Right renal cortex interstitium (tissue), 3 donors: ENCODE results near the gene ARHGAP42. TPM values are rescaled to one million over a fixed set of nuclear protein-coding genes. Genes with fewer than 3 reads are reported as not detected.

ENCODE experiments used
- DNase-seq, 3 donors: peaks; one replicate each; pipeline ENCODE4 v3.0.0-alpha.2; 2013; ENCODE audit warnings: low read depth in 3 of 3, low spot score in 2 of 3
- polyA plus RNA-seq, 3 donors: library from polyadenylated mRNA; unstranded; fragments of 120-200 nt; gene quantifications; one replicate each; pipeline ENCODE4 v1.2.1, GENCODE V29; 2013; ENCODE audit not compliant: insufficient read length in 3 of 3

Gene ARHGAP42
- polyA plus RNA-seq, 3 donors = 29.4 to 33.9 (median 32.3) TPM

DNA sequence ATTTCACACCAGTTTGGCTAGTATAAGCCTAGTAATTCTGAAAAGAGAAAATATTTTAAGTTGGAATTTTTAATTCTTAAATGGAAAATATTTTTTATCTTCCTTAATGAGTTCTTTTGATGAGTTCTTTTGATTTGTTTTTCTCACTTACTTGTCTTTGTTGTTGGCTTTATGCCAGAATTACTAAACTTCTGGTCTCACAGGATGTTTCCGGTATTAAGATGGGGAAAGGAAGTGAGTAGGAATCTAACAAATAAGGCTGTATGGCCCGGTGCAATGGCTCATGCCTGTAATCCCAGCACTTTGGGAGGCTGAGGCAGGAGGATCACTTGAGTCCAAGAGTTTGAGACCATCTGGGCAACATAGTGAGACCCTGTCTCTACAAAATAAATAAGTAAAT is 106.4 kb downstream of the ARHGAP42 start:
- DNase-seq = no peak

GRCh38 chr11:100794446-100794845 is 107.4 kb downstream of the ARHGAP42 start:
- no peak for DNase-seq

- DNase-seq = no peak
Observed at GRCh38 chr11:100799445-100799844, 112.4 kb downstream of the ARHGAP42 start.

DNA sequence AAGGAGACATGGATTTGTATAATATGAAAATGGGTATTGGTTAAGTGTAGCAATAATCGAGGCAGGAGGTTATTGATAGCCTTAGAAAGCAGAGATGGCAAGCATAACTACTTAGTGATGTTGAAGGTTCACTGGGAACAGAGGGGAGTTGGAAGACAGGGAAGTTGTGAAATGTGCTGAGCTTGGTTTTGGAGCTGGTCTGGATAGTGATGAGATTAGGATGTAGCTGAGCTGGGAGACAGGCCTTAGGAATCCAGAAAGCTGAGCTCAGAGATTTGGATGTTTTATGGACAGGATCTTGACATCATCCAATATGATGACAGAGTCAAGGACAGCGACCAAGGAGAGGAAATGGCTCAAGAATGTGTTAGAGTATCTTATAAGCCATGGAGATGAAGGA is 113.1 kb downstream of the ARHGAP42 start:
- no peak for DNase-seq

GRCh38 chr11:100801225-100801999 is 114.3 kb downstream of the ARHGAP42 start:
- no peak for DNase-seq

GRCh38 chr11:100805506-100806199 is 118.6 kb downstream of the ARHGAP42 start:
- DNase-seq = no peak

- DNase-seq = no peak
Observed at GRCh38 chr11:100806296-100806695, 119.2 kb downstream of the ARHGAP42 start.

GRCh38 chr11:100808904-100809491 is 121.9 kb downstream of the ARHGAP42 start:
- no peak for DNase-seq

- no peak for DNase-seq
Observed at GRCh38 chr11:100810146-100810545, 123.1 kb downstream of the ARHGAP42 start.

DNA sequence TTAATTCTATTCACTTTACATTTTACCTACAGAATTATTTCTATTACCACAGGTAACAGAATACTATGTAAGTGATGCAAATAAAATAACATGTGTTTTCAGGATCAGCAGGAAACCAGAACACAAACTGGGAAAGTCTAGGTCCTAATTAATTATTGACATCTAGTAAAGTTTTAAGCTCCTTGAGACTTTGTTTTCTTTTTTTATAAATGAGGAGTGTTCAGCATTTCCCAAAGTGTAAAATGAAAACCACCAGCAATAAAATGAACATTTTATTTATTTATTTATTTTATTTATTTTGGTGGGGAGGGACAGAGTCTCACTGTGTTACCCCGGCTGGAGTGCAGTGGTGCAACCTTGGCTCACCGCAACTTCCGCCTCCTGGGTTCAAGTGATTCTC is 123.6 kb downstream of the ARHGAP42 start:
- no peak for DNase-seq

- DNase-seq = no peak
Observed at GRCh38 chr11:100812517-100812916, 125.4 kb downstream of the ARHGAP42 start.

DNA sequence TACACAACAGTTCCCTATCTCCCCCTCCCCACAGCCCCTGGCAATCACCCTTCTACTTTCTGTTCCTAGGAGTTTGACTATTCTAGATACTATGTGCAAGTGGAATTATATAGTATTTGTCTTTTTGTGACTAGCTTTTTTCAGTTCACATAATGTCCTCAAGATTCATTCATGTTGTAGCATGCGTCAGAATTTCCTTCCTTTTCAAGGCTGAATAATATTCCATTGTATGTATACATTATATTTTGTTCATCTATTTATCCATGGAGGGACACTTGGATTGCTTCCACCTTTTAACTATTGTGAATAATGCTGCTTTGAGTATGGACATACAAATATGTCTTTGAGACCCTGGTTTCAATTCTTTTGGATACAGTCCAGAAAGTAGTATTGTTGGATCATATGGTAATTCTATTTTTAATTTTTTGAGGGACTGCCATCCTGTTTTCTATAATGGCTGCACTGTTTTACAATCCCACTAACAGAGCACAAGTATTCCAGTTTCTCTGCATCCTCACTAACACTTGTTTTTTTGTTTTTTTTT is 128.8 kb downstream of the ARHGAP42 start:
- DNase-seq = no peak

GRCh38 chr11:100816823-100817222 is 129.7 kb downstream of the ARHGAP42 start:
- no peak for DNase-seq

GRCh38 chr11:100817620-100818019 is 130.5 kb downstream of the ARHGAP42 start:
- DNase-seq = no peak

DNA sequence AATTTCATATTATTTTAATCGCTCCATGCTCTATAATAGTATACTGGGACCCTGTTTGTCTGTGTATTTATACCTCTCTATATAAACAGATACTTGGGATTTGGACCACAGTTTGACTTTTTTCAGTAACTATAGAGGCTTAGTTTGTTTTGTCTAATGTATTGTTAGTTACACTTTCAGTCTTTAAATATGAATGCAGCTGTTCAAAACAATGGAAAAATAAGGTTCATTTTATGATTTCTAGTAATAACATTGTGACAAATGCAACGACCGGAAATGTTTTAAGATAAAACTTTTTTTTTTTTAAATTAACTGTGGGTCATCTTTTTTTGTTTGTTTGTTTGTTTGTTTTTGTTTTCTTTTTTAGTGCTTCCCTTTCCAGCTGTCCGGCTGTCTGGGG is 133.5 kb downstream of the ARHGAP42 start:
- no peak for DNase-seq

DNA sequence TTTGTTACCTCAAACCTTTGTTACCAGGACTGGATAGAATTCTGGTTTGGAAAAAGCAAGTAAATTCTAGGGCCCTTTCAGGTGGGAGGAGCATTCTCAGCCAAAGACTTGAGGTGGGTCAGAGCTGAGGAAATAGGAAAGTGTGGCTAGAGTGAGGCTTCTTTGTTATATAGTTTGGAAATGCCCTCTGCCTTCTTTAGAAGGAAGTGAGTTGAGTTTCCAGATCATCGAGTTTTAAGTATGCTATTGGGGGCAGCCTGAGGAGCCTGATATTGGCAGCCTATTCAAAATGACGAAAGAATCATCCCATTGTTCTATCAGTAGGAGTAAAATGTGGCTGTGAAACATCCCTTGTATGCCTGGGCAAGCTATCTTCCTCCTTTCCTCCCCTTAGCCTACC is 134.1 kb downstream of the ARHGAP42 start:
- DNase-seq = no peak

DNA sequence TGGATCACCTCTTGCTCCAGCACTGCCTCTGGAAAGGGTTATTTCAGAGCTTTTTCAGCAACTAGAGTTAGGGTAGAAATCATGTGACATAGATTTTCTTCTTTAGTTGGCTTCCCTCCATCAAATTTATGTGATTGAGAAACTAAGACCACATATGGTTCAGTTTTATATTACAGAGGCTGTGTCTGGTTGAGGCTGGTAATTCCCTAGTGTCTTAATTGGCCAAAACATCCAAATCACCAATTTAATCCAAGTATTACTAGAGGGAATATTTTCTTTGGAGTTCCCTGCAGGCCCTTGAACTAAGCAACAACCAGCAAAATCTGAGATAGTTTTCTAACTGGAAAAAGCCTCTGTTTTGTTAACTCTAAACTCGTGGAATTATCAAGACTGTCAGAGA is 136.3 kb downstream of the ARHGAP42 start:
- no peak for DNase-seq

- no peak for DNase-seq
Observed at GRCh38 chr11:100824041-100824809, 137.1 kb downstream of the ARHGAP42 start.

- DNase-seq = no peak
Observed at GRCh38 chr11:100825626-100826025, 138.5 kb downstream of the ARHGAP42 start.

- DNase-seq = no peak
Observed at GRCh38 chr11:100827934-100828661, 141.0 kb downstream of the ARHGAP42 start.
